ENCODE measurements around the gene PPIF.

GRCh38 chr10:79351332-79351731, 4.1 kb downstream of the PPIF start:
- TF ChIP-seq POLR2A (IDR thresholded peaks at IDR 0.05), result no peak
- TF ChIP-seq CTCF (IDR thresholded peaks at IDR 0.05), result no peak
- no peak for TF ChIP-seq EP300 (IDR thresholded peaks at IDR 0.05; ENCODE audit: low read depth)
- no peak for TF ChIP-seq POLR2AphosphoS5 (IDR thresholded peaks at IDR 0.05)

Measured in transverse colon (tissue), 4 donors.